Activated CD4-positive, alpha-beta memory T cell treated with anti-CD3 and anti-CD28 coated beads, Interleukin-2, amount 10 ng/mL, durations not matched to agents 7 days and 5 days (primary cell): ENCODE data around the gene RNF144A. TPM values are rescaled to one million over a fixed set of nuclear protein-coding genes. Genes with fewer than 3 reads are reported as not detected.

Source experiments
- CTCF ChIA-PET: fragments of 350-600 bp; sonication (Branson Sonifier 250); formaldehyde crosslinking; loops from one replicate; lab custom pipeline; 2021; ENCODE audit warnings: antibody characterized with exemption, inconsistent platforms; lab: Charles Lee
- POLR2A ChIA-PET: fragments of 350-600 bp; sonication (Branson Sonifier 250); formaldehyde crosslinking; loops from one replicate; lab custom pipeline; 2021; ENCODE audit warnings: antibody characterized with exemption; lab: Charles Lee
- DNase-seq: peaks from one replicate; pipeline ENCODE4 v3.0.0-alpha.2; 2020
- H3K27ac Mint-ChIP-seq: one replicate; pipeline ENCODE4 v1.8.0; 2021; ENCODE audit warnings: mild to moderate bottlenecking, mixed read lengths
- H3K27me3 Mint-ChIP-seq: one replicate; pipeline ENCODE4 v1.8.0; 2021; ENCODE audit warnings: mixed read lengths
- H3K36me3 Mint-ChIP-seq: one replicate; pipeline ENCODE4 v1.8.0; 2021; ENCODE audit warnings: low read depth, mixed read lengths
- H3K4me1 Mint-ChIP-seq: one replicate; pipeline ENCODE4 v1.8.0; 2021; ENCODE audit warnings: mixed read lengths
- H3K4me3 Mint-ChIP-seq: one replicate; pipeline ENCODE4 v1.8.0; 2021; ENCODE audit warnings: mild to moderate bottlenecking, mixed read lengths
- H3K9me3 Mint-ChIP-seq: one replicate; pipeline ENCODE4 v1.8.0; 2021; ENCODE audit warnings: mixed read lengths
- total RNA-seq, 2 experiments: library from RNA; stranded (reverse); gene quantifications; one replicate each; pipeline ENCODE4 v1.2.3, GENCODE V29; 2021

The RNF144A gene
- total RNA-seq, 2 experiments from 2014 or later, result 20.0 to 21.0 TPM

GRCh38 chr2:6921321-6921922, 4.2 kb downstream of the RNF144A start:
- H3K4me3 Mint-ChIP-seq, result no peak overlapping the region
- no peak for DNase-seq
- POLR2A ChIA-PET, result interaction anchor here (0.7 to 1.0 kb wide), 2 partner anchors 8 to 12 kb away, joined by 3 read pairs; no protein-coding TSS in a partner anchor
- H3K27me3 Mint-ChIP-seq, result peaks cover 10% of the 10 kb centered on the region
- peaks cover 19% of the 10 kb centered on the region for H3K4me1 Mint-ChIP-seq
- CTCF ChIA-PET, result interaction anchor here (1.0 to 1.3 kb wide), 2 partner anchors 24 to 123 kb away, joined by 4 read pairs; no protein-coding TSS in a partner anchor
- no peaks in the 10 kb centered on the region for H3K9me3 Mint-ChIP-seq
- H3K36me3 Mint-ChIP-seq, result peaks cover 21% of the 10 kb centered on the region
- no peak overlapping the region for H3K27ac Mint-ChIP-seq

GRCh38 chr2:6922201-6922656, 5.0 kb downstream of the RNF144A start:
- H3K27me3 Mint-ChIP-seq, result peaks cover 8% of the 10 kb centered on the region
- H3K4me1 Mint-ChIP-seq, result peaks cover 15% of the 10 kb centered on the region
- POLR2A ChIA-PET, result no interaction called here
- peaks cover 5% of the 10 kb centered on the region for H3K9me3 Mint-ChIP-seq
- DNase-seq, result no peak
- H3K27ac Mint-ChIP-seq, result no peak overlapping the region
- no peak overlapping the region for H3K4me3 Mint-ChIP-seq
- CTCF ChIA-PET, result interaction anchor here (0.9 to 1.3 kb wide), 3 partner anchors 16 to 25 kb away, joined by 3 to 4 read pairs (median 3); no protein-coding TSS in a partner anchor
- H3K36me3 Mint-ChIP-seq, result peaks cover 28% of the 10 kb centered on the region

GRCh38 chr2:6923319-6923718, 6.1 kb downstream of the RNF144A start:
- Mint-ChIP-seq H3K27ac (no peak overlapping the region), H3K9me3 (peaks cover 7% of the 10 kb centered on the region), H3K27me3 (peaks cover 8% of the 10 kb centered on the region), H3K4me3 (no peak overlapping the region), H3K4me1 (peaks cover 15% of the 10 kb centered on the region), H3K36me3 (peaks cover 36% of the 10 kb centered on the region)
- no peak for DNase-seq
- POLR2A ChIA-PET, result no interaction called here
- CTCF ChIA-PET, result interaction anchor here (0.9 kb wide), 1 partner anchor 26 kb away, joined by 3 read pairs; no protein-coding TSS in a partner anchor

DNA sequence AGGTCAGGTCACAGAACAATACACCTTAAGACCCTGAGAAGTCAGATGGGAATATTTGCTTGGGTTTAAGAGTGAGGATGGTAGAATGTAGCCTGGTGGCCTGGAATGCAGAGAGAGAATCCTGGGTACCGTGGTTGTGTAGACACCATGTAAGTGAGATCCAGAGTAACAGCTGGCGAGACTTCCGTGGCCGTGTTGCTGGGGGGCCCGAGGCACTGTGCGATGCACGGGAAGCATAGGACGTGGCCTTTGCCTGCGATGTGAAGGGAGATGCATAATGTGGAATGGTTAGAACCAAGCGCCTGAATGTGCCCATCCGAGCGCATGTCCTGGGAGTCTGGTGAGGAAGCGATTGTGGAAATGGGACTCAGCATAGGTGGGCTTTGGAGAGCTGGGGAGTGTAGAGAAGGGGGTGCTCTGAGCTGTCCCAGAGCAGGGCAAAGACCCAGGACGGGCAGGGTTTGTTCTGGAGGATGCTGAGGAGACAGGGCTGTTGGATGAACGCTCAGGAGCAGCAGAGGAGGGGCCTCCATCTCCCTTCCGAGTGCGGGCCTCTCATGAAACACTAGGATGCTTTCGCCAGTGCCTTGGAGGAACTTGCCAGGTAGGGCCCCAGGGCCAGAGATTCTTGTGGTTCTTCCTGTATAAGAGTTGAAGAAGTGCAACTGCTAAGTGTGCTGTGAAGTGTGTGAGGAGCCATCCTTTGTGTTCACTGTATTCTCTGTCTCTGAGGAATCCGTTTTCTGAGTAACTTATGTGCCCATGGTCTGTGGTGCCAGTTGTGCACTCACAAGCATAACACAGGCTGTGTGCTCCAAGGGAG, 7.1 kb downstream of the RNF144A start:
- Mint-ChIP-seq H3K4me3 (no peak overlapping the region), H3K27ac (no peak overlapping the region), H3K4me1 (peaks cover 17% of the 10 kb centered on the region), H3K27me3 (peaks cover 2% of the 10 kb centered on the region), H3K9me3 (peaks cover 12% of the 10 kb centered on the region), H3K36me3 (peaks cover 34% of the 10 kb centered on the region)
- no peak for DNase-seq
- CTCF ChIA-PET, result no interaction called here
- POLR2A ChIA-PET, result no interaction called here

GRCh38 chr2:6924924-6925409, 7.8 kb downstream of the RNF144A start:
- ChIA-PET CTCF (no interaction called here), POLR2A (no interaction called here)
- Mint-ChIP-seq H3K27me3 (no peaks in the 10 kb centered on the region), H3K36me3 (peaks cover 32% of the 10 kb centered on the region), H3K4me3 (no peak overlapping the region), H3K9me3 (peaks cover 12% of the 10 kb centered on the region), H3K27ac (no peak overlapping the region), H3K4me1 (peaks cover 15% of the 10 kb centered on the region)
- no peak for DNase-seq

DNA sequence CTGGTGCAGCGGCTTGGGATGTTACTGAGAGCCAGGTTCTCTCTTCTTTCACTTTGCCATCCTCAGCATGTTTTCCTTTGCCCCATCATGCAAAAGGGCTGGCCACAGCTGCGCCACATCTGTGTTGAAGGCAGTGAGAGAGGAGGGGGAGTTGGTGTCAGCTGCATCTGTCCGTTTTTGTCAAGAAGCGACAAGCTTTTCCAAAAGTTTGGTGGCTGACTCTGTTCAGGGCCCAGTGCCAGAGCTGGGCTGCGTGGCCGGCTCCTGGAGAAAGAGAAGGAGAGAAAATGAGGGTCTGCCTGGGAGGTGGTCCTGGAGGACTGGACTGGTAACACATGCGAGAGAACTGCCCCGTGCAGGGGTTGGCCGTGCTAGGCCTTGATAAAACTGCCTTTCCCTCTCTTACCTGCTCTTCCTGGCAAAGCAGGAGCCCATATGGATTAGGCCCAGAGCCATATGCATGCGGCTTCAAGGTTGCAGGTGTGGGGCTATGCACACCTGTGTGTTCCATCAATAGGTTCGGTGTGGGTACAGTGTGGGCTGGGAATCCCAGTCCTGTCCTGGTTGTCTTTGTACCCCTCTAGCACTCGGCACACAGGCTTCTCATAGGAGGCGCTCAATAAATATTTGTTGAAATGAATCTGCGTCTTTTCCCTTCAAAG, 9.0 kb downstream of the RNF144A start:
- CTCF ChIA-PET, result no interaction called here
- Mint-ChIP-seq H3K27ac (no peak overlapping the region), H3K4me3 (no peak overlapping the region), H3K9me3 (peaks cover 12% of the 10 kb centered on the region), H3K27me3 (no peaks in the 10 kb centered on the region), H3K4me1 (peaks cover 15% of the 10 kb centered on the region), H3K36me3 (peaks cover 32% of the 10 kb centered on the region)
- POLR2A ChIA-PET, result no interaction called here
- no peak for DNase-seq

- Mint-ChIP-seq H3K36me3 (peaks cover 36% of the 10 kb centered on the region), H3K27me3 (no peaks in the 10 kb centered on the region), H3K4me3 (no peak overlapping the region), H3K4me1 (peaks cover 12% of the 10 kb centered on the region), H3K9me3 (peaks cover 12% of the 10 kb centered on the region), H3K27ac (no peak overlapping the region)
- ChIA-PET CTCF (no interaction called here), POLR2A (interaction anchor here (0.7 kb wide), 1 partner anchor 30 kb away, joined by 3 read pairs; no protein-coding TSS in a partner anchor)
- no peak for DNase-seq
These were observed 10.0 kb downstream of the RNF144A start for GRCh38 chr2:6927186-6927585.

GRCh38 chr2:6927753-6928152, 10.5 kb downstream of the RNF144A start:
- no peak overlapping the region for H3K4me3 Mint-ChIP-seq
- peaks cover 12% of the 10 kb centered on the region for H3K9me3 Mint-ChIP-seq
- CTCF ChIA-PET, result no interaction called here
- H3K27ac Mint-ChIP-seq, result no peak overlapping the region
- POLR2A ChIA-PET, result interaction anchor here (0.7 to 1.2 kb wide), 2 partner anchors 10 to 31 kb away, joined by 3 read pairs; no protein-coding TSS in a partner anchor
- peaks cover 12% of the 10 kb centered on the region for H3K4me1 Mint-ChIP-seq
- no peak for DNase-seq
- no peaks in the 10 kb centered on the region for H3K27me3 Mint-ChIP-seq
- peaks cover 36% of the 10 kb centered on the region for H3K36me3 Mint-ChIP-seq

DNA sequence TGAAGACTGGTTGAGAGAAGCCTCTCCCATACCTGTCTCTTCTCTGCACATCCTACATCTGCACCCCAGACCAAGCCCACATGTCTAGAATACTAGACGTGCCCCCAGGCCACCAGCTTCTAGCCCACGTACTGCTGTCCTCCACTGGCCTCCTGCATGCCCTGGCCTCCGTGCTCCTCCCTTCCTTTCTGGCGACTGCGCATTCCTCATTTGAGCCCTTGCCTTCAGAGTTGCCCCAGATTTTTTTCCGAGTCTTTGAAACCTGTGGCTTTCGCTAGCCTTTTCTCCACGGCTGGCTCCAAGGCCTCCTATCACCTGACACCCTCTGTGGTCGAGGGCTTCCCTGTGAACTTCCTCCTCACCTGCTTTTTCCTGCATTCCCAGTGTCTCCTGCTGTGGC, 11.2 kb downstream of the RNF144A start:
- DNase-seq, result no peak
- H3K27ac Mint-ChIP-seq, result no peak overlapping the region
- ChIA-PET CTCF (interaction anchor here (1.6 kb wide), 1 partner anchor 10 kb away, joined by 3 read pairs; no protein-coding TSS in a partner anchor), POLR2A (interaction anchor here (1.2 kb wide), 1 partner anchor 11 kb away, joined by 3 read pairs; no protein-coding TSS in a partner anchor)
- peaks cover 12% of the 10 kb centered on the region for H3K4me1 Mint-ChIP-seq
- H3K27me3 Mint-ChIP-seq, result no peaks in the 10 kb centered on the region
- peaks cover 39% of the 10 kb centered on the region for H3K36me3 Mint-ChIP-seq
- H3K4me3 Mint-ChIP-seq, result no peak overlapping the region
- peaks cover 12% of the 10 kb centered on the region for H3K9me3 Mint-ChIP-seq

- POLR2A ChIA-PET, result interaction anchor here (1.1 to 1.2 kb wide), 2 partner anchors 8 to 11 kb away, joined by 3 read pairs; no protein-coding TSS in a partner anchor
- H3K27ac Mint-ChIP-seq, result no peak overlapping the region
- peaks cover 9% of the 10 kb centered on the region for H3K4me1 Mint-ChIP-seq
- H3K4me3 Mint-ChIP-seq, result no peak overlapping the region
- no peak for DNase-seq
- H3K9me3 Mint-ChIP-seq, result peaks cover 12% of the 10 kb centered on the region
- no peaks in the 10 kb centered on the region for H3K27me3 Mint-ChIP-seq
- CTCF ChIA-PET, result interaction anchor here (0.7 to 1.6 kb wide), 2 partner anchors 11 to 13 kb away, joined by 3 read pairs; no protein-coding TSS in a partner anchor
- H3K36me3 Mint-ChIP-seq, result peaks cover 39% of the 10 kb centered on the region
These were observed 12.1 kb downstream of the RNF144A start for GRCh38 chr2:6929196-6929819.

DNA sequence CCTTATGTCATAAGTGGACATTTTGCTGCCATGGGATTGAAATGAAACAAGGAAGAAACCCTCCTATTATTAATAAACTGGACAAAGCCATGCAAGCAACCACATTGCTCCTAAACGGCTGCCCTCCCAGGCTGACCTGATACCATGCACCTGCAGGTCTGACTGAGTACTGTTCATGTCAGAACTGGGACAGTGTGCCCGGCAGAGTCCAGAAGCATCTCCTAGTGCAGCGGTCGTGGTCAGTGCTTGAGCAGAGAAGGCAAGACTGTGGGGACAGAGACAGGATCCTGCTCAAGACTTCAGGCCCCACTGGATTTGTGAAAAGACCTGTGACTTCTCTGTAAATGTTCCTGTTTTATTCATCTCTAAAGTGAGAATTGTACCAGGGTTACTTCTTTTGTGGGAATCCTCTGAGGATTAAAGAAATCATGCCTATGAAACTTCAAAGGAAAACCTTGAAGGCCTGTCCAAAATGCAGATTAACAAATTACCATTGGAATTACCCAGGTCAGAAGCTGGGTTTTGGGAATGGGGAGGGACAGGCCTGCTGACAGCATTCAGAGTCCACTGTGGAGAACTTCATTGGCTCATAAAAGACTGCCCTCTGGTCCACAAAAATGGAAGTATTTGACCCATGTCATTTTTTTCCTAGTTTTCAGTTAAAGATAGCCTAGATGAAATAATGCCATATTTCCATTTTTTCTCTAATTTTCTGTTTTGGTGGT, 13.9 kb downstream of the RNF144A start:
- peaks cover 34% of the 10 kb centered on the region for H3K36me3 Mint-ChIP-seq
- no peak for DNase-seq
- H3K27me3 Mint-ChIP-seq, result peaks cover 2% of the 10 kb centered on the region
- H3K27ac Mint-ChIP-seq, result no peak overlapping the region
- H3K9me3 Mint-ChIP-seq, result peaks cover 12% of the 10 kb centered on the region
- H3K4me1 Mint-ChIP-seq, result peaks cover 13% of the 10 kb centered on the region
- CTCF ChIA-PET, result no interaction called here
- H3K4me3 Mint-ChIP-seq, result no peak overlapping the region
- POLR2A ChIA-PET, result no interaction called here
